ENCODE results near the gene USP46.

USP46 gene

DNA sequence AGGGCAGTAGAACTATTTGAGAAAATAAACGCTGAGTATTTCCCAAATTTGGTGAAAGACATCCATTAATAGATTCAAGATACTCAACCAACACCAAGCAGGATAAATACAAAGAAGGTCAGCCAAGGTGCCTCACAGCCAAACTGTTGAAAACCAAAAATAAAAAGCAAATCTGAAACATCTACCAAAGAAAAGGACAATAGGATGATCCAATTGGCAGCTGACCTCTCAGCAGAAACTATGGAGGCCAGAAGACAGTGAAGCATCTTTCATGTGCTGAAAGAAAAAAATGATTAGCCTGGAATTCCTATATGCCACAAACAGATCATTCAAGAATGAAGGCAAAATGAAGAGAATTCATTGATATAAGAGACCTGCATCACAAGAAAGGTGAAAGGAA, 44.9 kb downstream of the USP46 start:
- no peak for DNase-seq

DNA sequence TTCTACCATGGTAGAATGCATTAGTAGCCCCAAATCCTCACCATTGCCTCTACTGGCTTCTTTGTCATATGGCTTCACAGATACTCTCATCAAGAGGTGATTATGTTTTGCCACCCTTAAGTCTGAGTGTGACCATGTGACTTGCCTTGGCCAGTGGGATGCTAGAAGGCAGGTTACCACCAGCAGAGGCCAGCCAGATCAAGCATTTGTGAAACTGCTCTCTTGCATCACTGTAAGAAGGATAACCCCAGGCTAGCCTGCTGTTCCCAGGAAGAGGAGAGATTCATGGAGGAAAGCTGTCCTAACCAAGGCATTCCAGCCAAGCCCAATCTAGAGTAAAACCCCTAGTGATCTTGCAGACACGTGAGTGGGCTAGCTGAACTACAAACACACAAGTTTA, 46.8 kb downstream of the USP46 start:
- no peak for DNase-seq

DNA sequence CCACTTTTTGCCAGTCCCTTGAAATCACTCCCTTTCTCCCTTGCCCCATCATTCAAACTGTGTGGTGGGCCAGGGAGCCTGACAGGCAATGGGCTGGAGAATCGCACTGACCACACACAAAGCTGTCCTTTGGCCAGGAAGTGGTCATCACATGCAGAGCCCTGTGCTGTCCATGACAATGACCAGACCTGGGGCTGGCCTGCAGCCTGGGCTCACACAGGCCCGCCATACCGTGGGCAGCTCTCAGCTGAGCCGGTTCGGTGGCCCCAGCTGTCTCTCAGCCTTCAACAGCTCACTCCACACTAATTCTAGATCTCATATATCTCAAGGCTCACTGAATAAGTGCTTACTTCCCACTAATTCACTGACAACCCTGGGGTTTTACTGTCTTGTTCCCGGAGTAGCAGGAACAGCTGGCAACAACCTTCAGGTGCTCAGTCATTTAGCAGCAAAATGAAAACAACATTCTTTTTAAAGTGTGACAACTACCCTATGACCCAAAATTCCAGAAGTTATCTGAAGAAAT, 48.0 kb downstream of the USP46 start:
- no peak for DNase-seq

DNA sequence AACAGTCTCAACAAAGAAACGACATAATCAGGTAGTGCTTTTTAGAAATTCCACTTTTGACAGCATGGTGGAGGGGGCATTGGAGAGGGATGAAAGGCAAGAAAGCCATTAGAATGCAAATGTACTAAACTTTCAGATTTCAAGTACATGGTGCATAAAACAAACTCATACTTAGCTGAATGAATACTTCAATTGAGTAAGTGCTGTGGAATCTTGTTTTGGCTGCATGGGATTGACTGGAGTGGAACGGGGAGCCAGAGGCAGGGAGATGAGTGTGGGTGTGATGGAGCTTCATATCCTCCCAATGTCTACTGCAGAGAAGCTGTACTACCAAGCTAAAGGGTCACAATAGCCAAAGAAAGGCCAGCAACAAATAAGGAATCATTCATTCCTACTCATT, 52.4 kb downstream of the USP46 start:
- DNase-seq: no peak

DNA sequence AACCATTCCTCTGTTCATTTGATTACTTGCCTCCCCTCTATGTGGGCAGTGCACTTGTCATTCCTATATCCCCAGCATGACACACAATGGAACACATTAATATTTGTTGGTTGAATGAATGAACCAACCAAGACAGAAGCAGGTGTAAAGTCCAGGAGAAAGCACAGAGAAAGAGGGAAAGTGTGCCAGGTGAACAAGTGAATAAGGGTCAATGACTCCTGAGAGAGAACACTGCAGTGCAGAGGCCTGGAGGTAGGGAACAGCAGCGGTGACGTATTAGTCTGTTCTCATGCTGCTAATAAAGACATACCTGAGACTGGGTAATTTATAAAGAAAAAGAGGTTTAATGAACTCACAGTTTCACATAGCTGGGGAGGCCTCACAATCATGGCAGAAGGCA, 53.1 kb downstream of the USP46 start:
- DNase-seq: no peak

DNA sequence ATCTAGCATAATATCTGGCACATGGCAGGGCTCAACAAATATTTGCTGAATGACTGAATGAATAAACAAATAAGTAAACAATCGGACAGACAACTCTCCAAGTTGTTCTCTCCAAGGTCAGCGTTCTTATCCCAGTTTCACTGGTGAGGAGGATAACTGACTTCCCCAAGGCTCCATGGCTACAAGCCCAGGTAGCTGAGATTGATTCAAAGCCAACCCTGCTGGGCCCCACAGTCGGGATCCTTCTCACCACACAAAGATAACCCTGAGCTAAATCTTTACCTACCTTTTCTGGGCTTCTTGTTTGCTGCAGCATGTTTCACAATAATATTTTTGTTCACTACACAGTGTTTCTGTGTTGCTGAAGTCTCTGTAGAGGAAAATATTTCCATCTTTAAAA, 54.9 kb downstream of the USP46 start:
- DNase-seq: no peak

DNA sequence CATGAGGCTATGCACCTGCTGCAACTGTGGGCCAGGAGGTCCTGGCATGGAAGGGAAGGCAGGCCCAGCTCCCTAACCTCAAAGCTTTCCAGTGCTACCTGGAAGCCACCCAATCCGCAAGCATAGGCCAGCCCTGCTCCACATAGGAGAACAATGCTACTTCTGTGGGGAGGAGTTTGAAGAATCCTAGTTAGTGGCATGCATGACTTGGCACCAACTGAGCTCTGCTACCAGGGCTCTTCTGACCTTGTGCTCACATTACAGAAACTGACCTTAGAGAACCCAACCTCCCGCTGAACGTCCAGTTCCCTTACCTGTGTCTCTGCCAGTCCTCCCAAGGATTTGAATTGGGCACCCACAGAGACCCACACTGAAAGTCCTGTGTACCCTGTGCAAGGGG, 58.8 kb downstream of the USP46 start:
- DNase-seq: no peak

DNA sequence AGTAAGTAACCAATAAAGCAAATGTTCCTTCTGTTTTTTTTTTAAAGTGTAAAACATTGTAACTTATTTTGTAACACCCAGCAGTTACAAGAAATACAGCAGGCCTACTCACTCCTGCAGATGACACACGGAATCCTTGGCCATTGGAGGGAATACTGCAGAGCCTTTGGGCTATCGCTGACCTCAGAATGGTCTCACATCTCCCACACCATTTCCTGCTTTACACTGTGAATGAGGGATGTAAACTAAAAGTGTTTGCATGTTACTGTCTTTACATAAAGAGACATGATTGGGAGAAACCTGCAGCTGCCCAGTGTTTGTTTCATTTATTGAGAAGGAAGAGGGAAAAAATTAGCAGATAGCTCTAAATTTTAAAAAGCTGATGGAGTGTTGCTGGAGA, 64.1 kb downstream of the USP46 start:
- no peak for DNase-seq

DNA sequence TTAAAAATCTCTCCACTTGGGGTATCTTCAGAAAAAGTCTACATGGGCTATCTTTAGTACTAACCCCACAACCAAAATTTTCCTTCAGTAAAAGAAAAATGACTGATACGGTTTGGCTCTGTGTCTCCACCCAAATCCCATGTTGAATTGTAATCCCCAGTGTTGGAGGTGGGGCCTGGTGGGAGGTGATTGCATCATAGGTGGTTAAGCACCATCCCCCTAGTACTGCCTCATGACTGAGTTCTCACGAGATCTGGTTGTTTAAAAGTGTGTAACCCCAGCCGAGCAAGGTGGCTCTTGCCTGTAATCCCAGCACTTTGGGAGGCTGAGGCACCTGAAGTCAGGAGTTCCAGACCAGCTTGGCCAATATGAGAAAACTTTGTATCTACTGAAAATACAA, 66.8 kb downstream of the USP46 start:
- no peak for DNase-seq

DNA sequence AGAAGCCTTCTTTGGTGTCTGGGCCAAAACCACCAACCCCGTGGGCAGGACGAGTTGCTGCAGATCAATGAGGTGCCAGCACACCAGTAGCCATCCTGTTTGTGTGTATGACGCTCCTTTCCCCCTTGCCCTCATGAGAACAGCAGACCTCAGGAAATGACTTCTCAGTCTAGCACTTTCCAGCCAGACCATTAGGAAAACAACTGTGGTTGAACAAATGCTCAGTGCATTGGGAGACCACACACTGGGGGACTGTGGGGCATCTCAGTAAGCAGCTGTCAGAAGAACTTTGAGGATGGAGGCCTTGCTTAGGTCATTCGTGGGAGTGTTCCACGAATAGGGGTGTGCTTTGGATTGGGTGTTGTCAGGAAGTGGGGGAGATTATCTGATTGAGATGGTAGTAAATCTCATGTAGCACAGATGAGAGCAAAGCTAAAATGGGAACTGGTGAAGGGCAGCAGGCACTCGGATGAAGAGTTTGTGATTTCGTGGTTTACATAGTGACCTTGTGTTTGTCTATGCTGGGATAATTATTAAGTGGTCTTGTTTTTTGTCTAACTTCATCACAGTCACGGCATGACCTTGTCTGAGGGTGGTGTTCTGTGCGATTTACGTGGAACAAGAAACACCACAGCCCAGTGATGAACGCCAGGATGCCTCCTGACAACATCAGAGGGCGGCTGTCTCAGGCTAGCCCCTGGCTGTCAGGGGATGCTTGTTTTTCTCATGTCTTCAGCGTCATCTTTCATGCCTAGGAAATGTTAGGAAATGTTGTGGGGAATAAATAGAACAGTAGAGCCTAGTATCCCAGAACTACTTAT, 70.1 kb downstream of the USP46 start:
- DNase-seq: peak; percentile 16

DNA sequence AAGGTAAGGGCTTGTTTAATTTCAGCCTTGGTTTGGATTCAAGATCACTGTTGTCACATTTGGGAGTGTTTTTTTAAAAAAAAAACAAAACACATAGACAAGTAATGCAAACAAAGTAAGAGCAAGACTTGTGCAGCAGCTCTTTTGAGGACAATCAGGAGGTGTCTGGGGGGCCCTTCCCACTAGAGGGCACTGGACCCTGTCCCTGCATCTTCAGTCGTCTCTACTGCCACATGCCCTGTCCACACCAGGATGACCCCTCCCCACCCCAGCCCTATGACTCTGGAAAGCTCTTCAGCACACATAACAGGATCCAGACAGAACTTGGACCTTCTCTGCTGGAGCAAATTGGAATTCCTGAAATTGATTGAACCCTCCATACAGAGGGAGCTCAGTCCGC, 71.0 kb downstream of the USP46 start:
- DNase-seq: no peak

DNA sequence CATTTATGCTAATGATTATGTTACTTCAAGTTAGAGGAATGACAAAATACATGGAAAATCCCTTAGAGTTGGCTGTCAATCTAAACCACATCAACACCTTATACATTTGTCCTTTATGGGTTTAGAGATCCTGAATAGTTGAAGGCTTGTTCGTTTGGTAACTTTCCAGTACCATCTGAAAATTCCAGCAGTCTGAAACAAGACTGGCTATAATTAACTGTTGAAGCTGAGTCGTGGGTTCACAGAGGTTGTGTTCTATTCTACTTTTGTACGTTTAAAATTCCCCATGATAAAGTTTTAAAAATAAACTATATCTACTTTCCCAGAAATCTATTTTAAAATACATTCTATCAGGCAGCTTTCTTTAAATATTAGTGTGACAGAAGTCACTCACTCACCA, 73.0 kb downstream of the USP46 start:
- DNase-seq: no peak

DNA sequence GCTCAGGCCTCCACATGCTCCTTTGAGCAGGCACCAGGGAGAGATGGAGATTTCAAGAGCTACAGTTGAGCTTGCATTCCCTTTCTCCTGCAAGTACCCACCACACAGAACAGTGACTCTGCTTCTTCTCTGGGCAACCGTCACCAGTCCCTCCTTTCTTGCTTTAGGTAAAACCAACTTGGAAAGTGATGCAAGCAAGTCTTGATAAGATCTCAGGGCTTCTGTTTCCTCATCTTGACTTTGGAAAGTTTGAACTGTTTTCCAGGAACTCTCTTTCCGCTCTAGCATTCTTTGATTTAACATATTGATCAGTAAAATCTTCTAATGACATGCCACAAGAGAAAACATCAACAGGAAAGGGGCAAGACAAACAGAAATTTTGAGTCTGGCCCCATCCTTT, 73.7 kb downstream of the USP46 start:
- DNase-seq: no peak

DNA sequence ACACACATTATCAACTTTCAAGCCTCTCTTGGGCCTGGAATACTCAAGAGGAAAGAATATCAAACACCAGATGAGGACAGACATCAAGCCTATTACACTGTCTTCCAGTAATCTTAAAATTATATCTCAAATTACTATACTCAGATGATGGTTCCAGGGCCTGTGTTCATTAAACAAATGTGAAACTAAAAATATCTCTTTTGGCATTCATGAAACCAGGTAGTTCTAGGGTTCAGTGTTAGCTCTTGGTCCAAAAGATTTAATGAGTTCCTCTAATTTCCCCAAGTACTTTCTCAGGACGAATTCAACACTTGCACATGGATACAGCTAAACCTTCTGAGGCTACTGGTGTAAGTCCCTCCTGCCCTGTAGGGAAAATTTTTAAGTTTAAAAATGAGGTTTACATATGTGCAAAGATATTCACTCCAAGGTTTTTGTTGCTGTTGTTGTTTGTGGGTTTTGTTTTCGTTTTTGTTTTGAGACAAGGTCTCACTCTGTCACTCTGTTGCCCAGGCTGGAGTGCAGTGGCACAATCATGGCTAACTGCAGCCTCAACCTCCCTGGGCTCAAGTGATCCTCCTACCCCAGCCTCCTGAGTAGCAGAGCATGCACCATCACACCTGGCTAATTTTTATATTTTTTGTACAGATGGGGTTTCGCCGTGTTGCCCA, 79.4 kb downstream of the USP46 start:
- no peak for DNase-seq

DNA sequence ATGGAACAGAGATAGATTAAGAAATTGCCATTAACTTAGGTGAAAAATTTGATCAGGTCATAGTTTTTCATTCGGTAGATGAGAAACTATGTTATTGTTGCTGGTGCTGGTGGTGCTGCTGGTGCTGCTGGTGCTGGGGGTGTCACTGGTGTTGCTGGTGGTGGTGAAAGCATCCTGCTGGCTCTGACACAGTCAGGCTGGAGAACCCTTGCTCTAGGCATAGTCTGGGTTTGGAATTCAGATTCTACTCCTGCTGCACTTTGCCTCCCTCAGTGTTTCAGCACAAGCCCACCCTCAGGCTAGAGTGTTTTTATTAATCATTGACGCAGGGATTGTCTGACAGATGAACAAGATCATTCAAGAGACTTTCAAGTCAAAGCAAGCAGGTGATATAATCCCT, 80.2 kb downstream of the USP46 start:
- DNase-seq: no peak

DNA sequence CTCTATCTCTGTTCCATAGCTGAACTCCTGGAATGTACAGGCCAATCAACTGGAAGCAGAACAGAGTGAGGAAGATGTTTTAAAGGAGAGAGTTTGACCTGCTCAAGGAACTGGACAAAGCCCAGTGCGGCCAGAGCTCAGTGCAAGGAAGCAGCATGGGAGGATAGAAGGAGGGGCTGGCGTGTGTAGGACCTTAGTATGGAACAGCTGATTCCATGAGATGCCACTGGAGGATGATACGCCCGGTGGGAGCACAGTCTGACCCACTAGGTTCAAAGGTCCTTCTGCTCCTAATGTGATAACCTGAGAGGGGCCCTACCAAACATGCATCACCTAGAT, 81.5 kb downstream of the USP46 start:
- no peak for DNase-seq

DNA sequence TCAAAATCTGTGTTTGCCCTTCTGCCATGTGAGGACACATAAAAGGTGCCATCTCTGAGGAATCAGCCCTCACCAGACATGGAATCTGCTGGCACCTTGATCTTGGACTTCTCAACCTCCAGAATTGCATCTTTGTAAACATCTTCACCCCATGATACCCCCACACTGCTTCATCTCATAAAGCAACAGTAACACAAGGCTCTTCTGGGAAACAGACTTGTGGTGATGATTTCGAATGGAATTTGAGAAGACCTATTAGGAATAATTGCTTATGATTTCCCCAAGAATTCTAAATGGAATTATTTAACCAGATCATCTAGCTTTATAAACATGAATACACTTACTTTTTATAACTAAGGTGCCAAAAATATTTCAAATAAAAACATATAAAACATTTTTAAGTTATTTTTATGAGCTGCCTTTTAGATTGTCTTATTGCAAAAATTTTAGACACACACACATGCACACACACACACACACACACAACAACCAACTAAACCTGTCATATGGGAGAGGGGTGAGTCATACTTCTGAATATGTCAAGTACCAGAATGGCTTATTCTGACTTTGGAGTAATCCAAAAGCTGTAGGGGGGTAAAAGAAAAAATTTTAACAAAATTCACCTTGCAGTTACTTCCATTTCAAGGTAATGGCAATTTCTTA, 82.0 kb downstream of the USP46 start:
- DNase-seq: no peak

DNA sequence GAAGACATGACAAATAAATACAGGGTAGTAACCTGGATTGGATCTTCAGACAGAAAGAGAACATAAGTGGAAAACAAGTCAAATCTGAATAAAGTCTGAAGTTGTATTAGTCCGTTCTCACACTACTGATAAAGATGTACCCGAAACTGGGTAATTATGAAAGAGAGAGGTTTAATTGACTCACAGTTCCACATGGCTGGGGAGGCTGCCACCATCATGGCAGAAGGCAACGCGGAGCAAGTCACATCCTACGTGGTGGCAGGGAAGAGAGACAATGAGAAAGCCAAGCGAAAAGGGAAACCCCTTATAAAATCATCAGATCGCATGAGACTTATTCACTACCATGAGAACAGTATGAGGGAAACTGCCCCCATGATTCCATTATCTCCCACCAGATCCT, 82.8 kb downstream of the USP46 start:
- no peak for DNase-seq

DNA sequence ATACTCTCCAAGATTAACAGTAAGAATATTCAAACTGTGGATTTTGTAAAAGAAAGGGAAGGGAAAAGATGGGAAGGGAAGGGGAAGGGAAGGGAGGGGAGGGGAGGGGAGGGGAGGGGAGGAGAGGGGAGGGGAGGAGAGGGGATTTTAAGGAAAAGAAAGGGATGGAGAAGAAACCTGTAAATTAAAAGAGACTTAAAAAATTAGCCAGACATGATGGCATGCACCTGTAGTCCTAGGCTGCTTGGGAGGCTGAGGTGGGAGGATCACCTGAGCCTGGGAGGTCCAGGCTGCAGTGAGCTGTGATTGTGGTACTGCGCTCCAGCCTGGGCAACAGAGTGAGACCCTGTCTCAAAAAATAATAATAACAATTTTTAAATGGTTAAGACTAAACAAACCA, 83.7 kb downstream of the USP46 start:
- no peak for DNase-seq

DNA sequence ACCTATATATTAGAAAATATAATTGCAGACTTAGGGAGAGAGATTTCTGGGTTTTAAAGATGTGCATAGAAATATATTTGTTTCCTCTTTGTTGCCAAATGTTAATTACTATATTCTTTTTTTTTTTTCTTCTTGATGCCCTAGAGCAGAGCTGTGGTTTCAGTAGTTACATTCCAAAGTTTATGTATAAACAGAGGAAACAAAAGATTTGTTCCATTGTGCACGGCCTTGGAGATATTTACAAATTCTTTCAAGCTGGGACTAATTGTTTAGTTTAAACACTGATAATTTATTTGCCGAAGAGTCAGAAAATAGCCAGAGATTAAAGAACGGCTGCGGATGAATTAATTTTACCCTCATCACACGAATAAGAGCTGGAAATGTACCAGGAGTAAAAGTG, 85.1 kb downstream of the USP46 start:
- no peak for DNase-seq

DNA sequence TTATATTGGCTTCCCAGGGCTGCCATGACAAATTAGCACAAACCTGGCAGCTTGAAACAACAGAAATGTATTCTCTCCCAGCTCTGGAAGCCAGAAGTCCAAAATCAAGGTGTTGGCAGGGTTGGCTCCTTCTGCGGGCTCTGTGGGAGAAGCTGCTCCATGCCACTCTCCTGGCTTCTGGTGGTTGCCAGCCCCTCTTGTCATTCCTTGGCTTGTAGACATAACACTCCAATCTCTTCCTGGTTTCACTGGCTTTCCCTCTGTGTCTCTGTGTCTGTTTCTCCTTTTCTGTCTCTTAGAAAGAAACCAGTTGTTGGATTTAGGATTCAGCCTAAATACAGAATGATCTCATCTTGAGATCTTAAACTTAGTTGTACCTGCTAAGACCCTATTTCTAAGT, 85.5 kb downstream of the USP46 start:
- DNase-seq: no peak

DNA sequence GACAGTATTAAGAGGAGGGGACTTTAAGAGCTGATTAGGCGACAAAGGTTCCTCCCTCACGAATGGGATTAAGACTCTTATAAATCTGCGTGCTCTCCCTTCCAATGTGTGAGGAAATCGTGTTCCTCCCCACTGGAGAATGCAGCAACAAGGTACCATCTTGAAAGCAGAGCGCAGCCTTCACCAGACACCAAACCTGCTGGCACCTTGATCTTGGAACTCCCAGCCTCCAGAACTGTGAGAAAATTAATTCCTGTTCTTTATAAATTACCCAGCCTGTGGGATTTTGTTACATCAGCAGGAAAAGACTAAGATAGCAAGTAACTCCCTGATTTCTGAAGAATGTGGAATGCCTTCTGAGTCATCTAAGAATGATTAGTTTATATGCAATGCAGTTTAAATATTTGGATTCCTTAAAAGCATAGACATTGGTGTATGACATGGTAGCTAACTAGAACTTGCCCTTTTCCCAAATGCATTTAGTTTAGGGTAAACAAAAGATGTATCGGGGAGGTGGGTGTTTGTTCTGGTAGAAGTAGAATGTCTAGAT, 86.1 kb downstream of the USP46 start:
- no peak for DNase-seq

DNA sequence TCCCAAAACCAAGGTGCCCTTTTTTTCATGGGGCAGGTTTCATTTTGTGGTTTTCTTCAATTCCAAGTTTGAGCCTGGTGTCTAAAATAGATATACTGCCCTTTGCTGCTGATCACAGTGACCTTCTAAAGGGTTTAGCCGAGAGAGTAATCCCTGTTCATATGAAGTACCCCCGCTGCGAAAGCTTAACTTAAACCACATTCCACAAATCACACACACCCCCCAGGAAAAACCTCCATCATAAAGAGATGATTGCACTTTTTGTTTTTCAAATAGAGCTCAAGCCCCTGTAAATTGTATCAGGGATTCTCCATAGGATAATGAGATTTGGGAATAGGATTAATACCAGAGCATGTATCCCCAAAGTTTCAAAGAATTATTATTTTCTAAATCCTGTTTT, 90.8 kb downstream of the USP46 start:
- DNase-seq: no peak
